Endothelial cell of umbilical vein (primary cell): ENCODE data around the gene HOXB4. TPM values are rescaled to one million over a fixed set of nuclear protein-coding genes. Genes with fewer than 3 reads are reported as not detected.

ENCODE experiments used
- BruUV-seq: library from RNA; stranded (reverse); fragments of 400-500 nt; replicated peaks from 2 replicates; lab custom pipeline; 2021; lab: Mats Ljungman, UMichigan
- CTCF ChIA-PET: fragments of 300-600, 350-600 bp; sonication (Branson Sonifier 250); formaldehyde crosslinking; loops from one replicate; lab custom pipeline; 2021; ENCODE audit warnings: antibody characterized with exemption, inconsistent platforms; lab: Charles Lee
- POLR2A ChIA-PET: fragments of 300-600, 350-600 bp; sonication (Branson Sonifier 250); formaldehyde crosslinking; loops from one replicate; lab custom pipeline; 2021; ENCODE audit warnings: antibody characterized with exemption, inconsistent platforms; lab: Charles Lee
- DNase-seq: peaks from one replicate; pipeline ENCODE4 v3.0.0-alpha.2; 2011; ENCODE audit warnings: low read depth, low spot score
- FAIRE-seq: peaks from 2 replicates; lab custom pipeline; 2011; peaks lifted over from hg19 to GRCh38; lab: Jason Lieb, UNC
- H2AFZ ChIP-seq: 2 replicates; pipeline ENCODE4 v1.6.0; 2012; ENCODE audit warnings: low read depth, low read length, control low read depth, inconsistent platforms
- H3K27ac ChIP-seq: 2 replicates; pipeline ENCODE4 v1.5.1; 2011; ENCODE audit warnings: low read depth, mild to moderate bottlenecking, control low read depth, low read length, moderate library complexity; ENCODE audit not compliant: insufficient read depth
- H3K27me3 ChIP-seq, 2 experiments: 2 replicates each; pipeline versions ENCODE4 v1.6.0 to v1.6.1; 2011; ENCODE audit warnings: low read length in 2 of 2, mixed read lengths in 1 of 2; ENCODE audit not compliant: control insufficient read depth in 2 of 2, insufficient read depth in 2 of 2
- H3K36me3 ChIP-seq, 2 experiments: 2 replicates in 1 of 2; 3 replicates in 1 of 2; pipeline ENCODE4 v1.5.1; 2011; ENCODE audit warnings: low read length in 2 of 2, mild to moderate bottlenecking in 1 of 2, moderate library complexity in 1 of 2; ENCODE audit not compliant: control insufficient read depth in 2 of 2, insufficient read depth in 2 of 2; ENCODE audit errors: extremely low read depth in 1 of 2
- H3K4me1 ChIP-seq: 3 replicates; pipeline ENCODE4 v1.5.1; 2011; ENCODE audit warnings: mild to moderate bottlenecking, low read length; ENCODE audit not compliant: control insufficient read depth, insufficient read depth; ENCODE audit errors: extremely low read depth
- H3K4me2 ChIP-seq: 2 replicates; pipeline ENCODE4 v1.6.1; 2011; ENCODE audit warnings: low read length, control low read depth, mixed read lengths; ENCODE audit not compliant: insufficient read depth
- H3K4me3 ChIP-seq, 3 experiments: fragments of 200-600 bp in 1 of 3; sonication (generic), shearing (Covaris generic) in 1 of 3; replicated peaks in 1 of 3; 2 replicates each; pipeline ENCODE4 v1.5.1; 2011 to 2016; ENCODE audit warnings: control low read depth in 3 of 3, low read length in 3 of 3, mild to moderate bottlenecking in 2 of 3, inconsistent platforms in 1 of 3, low read depth in 1 of 3, moderate library complexity in 1 of 3; ENCODE audit not compliant: insufficient read depth in 1 of 3
- H3K79me2 ChIP-seq: 2 replicates; pipeline ENCODE4 v1.6.0; 2012; ENCODE audit warnings: low read length, inconsistent platforms; ENCODE audit not compliant: control insufficient read depth, insufficient read depth
- H3K9ac ChIP-seq: replicated peaks from 2 replicates; pipeline ENCODE3; 2011; ENCODE audit warnings: low read length, control low read depth; ENCODE audit not compliant: insufficient read depth; ENCODE audit errors: extremely low read depth
- H3K9me1 ChIP-seq: replicated peaks from 3 replicates; pipeline ENCODE4 v1.6.0; 2011; ENCODE audit warnings: mild to moderate bottlenecking, low read length; ENCODE audit not compliant: control insufficient read depth, insufficient read depth; ENCODE audit errors: extremely low read depth
- H3K9me3 ChIP-seq: replicated peaks from 2 replicates; pipeline ENCODE4 v1.5.1; 2012; ENCODE audit warnings: low read length, inconsistent platforms; ENCODE audit not compliant: control insufficient read depth, insufficient read depth
- H4K20me1 ChIP-seq: replicated peaks from 2 replicates; pipeline ENCODE3; 2011; ENCODE audit warnings: mild to moderate bottlenecking, low read length; ENCODE audit not compliant: control insufficient read depth, insufficient read depth; ENCODE audit errors: extremely low read depth
- EZH2 ChIP-seq: IDR thresholded peaks from 2 replicates; pipeline ENCODE4 v1.6.1; 2012; ENCODE audit warnings: borderline replicate concordance, low read depth, mild to moderate bottlenecking, moderate library complexity, low read length, inconsistent platforms; ENCODE audit not compliant: severe bottlenecking
- FOS ChIP-seq: IDR thresholded peaks from 2 replicates; pipeline ENCODE4 v1.6.1; 2011; ENCODE audit warnings: mild to moderate bottlenecking, low read length, moderate library complexity, borderline replicate concordance; ENCODE audit not compliant: insufficient read depth
- GATA2 ChIP-seq: IDR thresholded peaks from 2 replicates; pipeline ENCODE4 v1.7.0; 2011; ENCODE audit warnings: low read depth, mild to moderate bottlenecking, moderate library complexity, mixed read lengths, low read length; ENCODE audit not compliant: insufficient read length, insufficient read depth
- JUN ChIP-seq: IDR thresholded peaks from 2 replicates; pipeline ENCODE4 v1.6.1; 2011; ENCODE audit warnings: borderline replicate concordance, low read depth; ENCODE audit not compliant: insufficient read length, insufficient read depth
- MAX ChIP-seq: IDR thresholded peaks from 2 replicates; pipeline ENCODE4 v1.6.1; 2011; ENCODE audit not compliant: insufficient read depth, insufficient read length
- MYC ChIP-seq: IDR thresholded peaks from one replicate; pipeline ENCODE4 v1.6.1; 2011; ENCODE audit warnings: mild to moderate bottlenecking, low read depth, low read length
- POLR2A ChIP-seq: IDR thresholded peaks from 2 replicates; pipeline ENCODE4 v1.6.1; 2012; ENCODE audit warnings: low read depth, mild to moderate bottlenecking, control low read depth, low read length
- POLR2AphosphoS5 ChIP-seq: IDR thresholded peaks from 2 replicates; pipeline ENCODE4 v1.6.1; 2012; ENCODE audit warnings: low read depth, mild to moderate bottlenecking, control low read depth, low read length, moderate library complexity; ENCODE audit not compliant: insufficient read depth
- dilution Hi-C: fragments of 300-500 bp; cut with MboI; formaldehyde crosslinking; loops from one replicate; pipeline ENCODE4 v1.15.0; 2019; ENCODE audit warnings: low sequenced_read_pairs; ENCODE audit not compliant: extremely low pct_ligation_motif_present
- intact Hi-C: fragments of 100-400 bp; cut with micrococcal nuclease; formaldehyde crosslinking; loops from one replicate; pipeline ENCODE4 v1.10.0; 2022
- polyA plus RNA-seq, 4 experiments: library from polyadenylated mRNA; depleted of rRNA in 3 of 4; stranded (reverse) in 3 of 4; unstranded in 1 of 4; fragments of >200 nt; gene quantifications; 2 replicates each; pipeline versions ENCODE4 v1.2.1 to v1.2.3, GENCODE V29; 2011 to 2012; ENCODE audit warnings: missing spikeins in 1 of 4
- total RNA-seq: library from RNA; stranded (reverse); gene quantifications from 2 replicates; pipeline ENCODE4 v1.2.3, GENCODE V29; 2021
- TF ChIP-seq, protein P1 (sequence below), 2 donors: IDR thresholded peaks; 1 replicate in 1 of 2; 2 replicates in 1 of 2; pipeline ENCODE4 v1.5.1; 2011; ENCODE audit warnings: low read length in 2 of 2, mild to moderate bottlenecking in 2 of 2, moderate library complexity in 2 of 2, control low read depth in 1 of 2, inconsistent platforms in 1 of 2, low read depth in 1 of 2; ENCODE audit not compliant: insufficient read depth in 1 of 2; ENCODE audit errors: extremely low read depth in 1 of 2

The HOXB4 gene
- total and polyA plus RNA-seq, 2 donors (not counting 3 experiments of a cell fraction or from before 2014, with no cell fraction given), result 4.6 to 13.1 TPM

GRCh38 chr17:48541036-48541576, 37.0 kb downstream of the HOXB4 start:
- TF ChIP-seq, protein P1, sequence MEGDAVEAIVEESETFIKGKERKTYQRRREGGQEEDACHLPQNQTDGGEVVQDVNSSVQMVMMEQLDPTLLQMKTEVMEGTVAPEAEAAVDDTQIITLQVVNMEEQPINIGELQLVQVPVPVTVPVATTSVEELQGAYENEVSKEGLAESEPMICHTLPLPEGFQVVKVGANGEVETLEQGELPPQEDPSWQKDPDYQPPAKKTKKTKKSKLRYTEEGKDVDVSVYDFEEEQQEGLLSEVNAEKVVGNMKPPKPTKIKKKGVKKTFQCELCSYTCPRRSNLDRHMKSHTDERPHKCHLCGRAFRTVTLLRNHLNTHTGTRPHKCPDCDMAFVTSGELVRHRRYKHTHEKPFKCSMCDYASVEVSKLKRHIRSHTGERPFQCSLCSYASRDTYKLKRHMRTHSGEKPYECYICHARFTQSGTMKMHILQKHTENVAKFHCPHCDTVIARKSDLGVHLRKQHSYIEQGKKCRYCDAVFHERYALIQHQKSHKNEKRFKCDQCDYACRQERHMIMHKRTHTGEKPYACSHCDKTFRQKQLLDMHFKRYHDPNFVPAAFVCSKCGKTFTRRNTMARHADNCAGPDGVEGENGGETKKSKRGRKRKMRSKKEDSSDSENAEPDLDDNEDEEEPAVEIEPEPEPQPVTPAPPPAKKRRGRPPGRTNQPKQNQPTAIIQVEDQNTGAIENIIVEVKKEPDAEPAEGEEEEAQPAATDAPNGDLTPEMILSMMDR (IDR thresholded peaks at IDR 0.05; ENCODE audit: extremely low read depth in 1 of 2, insufficient read depth in 1 of 2, low read depth in 1 of 2, low read length in 2 of 2), result no peak
- no peak for TF ChIP-seq GATA2
- TF ChIP-seq EZH2, result no peak
- no peak for TF ChIP-seq POLR2A
- TF ChIP-seq MYC, result no peak
- no peak for TF ChIP-seq POLR2AphosphoS5
- TF ChIP-seq MAX, result no peak
- TF ChIP-seq JUN, result no peak
- TF ChIP-seq FOS, result no peak
- peak overlapping the region; percentile 76 for H3K4me2 ChIP-seq
- ChIA-PET CTCF (interaction anchor here (0.7 to 3.9 kb wide), 10 partner anchors 16 to 208 kb away, joined by 3 to 14 read pairs (median 4); partner anchors contain the start of gene HOXB5), POLR2A (interaction anchor here (0.9 kb wide), 1 partner anchor 8 kb away, joined by 4 read pairs; no protein-coding TSS in a partner anchor)
- peak overlapping the region; percentile 2 to 88 (median 41) for H3K4me3 ChIP-seq
- no TSS peak for BruUV-seq
- H3K79me2 ChIP-seq, result peaks cover 41% of the 10 kb centered on the region
- DNase-seq (peak; percentile 53), FAIRE-seq (peak; percentile 70)
- peaks cover 21% of the 10 kb centered on the region for H3K4me1 ChIP-seq
- peak overlapping the region; percentile 91 for H3K9ac ChIP-seq
- H4K20me1 ChIP-seq, result no peaks in the 10 kb centered on the region
- no peaks in the 10 kb centered on the region for H3K9me3 ChIP-seq
- no peaks in the 10 kb centered on the region for H3K27me3 ChIP-seq
- dilution Hi-C loops, result no loop called here
- no peaks in the 10 kb centered on the region for H3K36me3 ChIP-seq
- H3K9me1 ChIP-seq, result no peaks in the 10 kb centered on the region
- intact Hi-C loops, result no loop called here
- peak overlapping the region; percentile 80 for H3K27ac ChIP-seq
- peak overlapping the region; percentile 69 for H2AFZ ChIP-seq
